Activated CD8-positive, alpha-beta memory T cell treated with anti-CD3 and anti-CD28 coated beads for 48 hours (primary cell): ENCODE data around the gene ERBB4.

ENCODE experiments used
- DNase-seq, 3 experiments: peaks; one replicate each; pipeline ENCODE4 v3.0.0-alpha.2; 2020; ENCODE audit warnings: low read depth in 2 of 3, low spot score in 2 of 3

The ERBB4 gene

DNA sequence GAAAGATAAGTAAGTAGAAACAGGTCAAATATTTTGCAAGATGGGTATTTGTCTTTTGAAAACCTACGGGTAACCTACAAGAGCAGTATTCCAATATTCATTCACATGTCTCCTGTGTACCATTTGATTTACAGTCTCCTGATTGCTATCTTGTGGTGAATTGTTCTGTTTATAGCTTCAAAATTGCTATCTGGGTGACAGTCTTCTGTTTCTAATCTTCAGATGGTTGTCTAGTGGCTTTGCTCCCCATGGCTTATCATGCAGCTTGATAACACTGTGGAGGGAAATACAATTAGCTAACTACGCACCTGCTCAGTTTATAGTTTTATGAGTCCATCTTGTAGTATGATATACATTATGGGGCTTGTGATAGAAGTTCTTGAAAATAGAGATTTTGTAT is 1165.4 kb downstream of the ERBB4 start:
- no peak for DNase-seq

DNA sequence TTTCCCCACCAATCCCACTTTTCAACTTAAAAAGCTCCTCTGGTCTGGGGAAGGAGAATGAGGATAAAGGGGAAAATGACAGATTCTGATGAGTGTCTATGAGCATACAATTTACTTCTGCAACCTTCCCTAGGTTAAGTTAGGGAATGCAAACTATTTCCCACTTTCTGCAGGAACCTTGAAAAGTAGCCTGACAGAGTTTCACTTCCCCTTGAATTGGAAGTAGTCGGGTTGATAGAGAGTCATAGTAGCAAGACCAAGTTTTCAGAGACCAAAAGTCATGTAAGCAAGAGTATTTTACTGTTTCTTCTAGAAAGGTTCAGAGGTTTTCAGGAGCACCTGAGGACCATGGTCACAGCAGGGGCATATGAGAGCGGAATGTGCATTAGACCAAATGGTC is 1167.1 kb downstream of the ERBB4 start:
- DNase-seq: no peak

DNA sequence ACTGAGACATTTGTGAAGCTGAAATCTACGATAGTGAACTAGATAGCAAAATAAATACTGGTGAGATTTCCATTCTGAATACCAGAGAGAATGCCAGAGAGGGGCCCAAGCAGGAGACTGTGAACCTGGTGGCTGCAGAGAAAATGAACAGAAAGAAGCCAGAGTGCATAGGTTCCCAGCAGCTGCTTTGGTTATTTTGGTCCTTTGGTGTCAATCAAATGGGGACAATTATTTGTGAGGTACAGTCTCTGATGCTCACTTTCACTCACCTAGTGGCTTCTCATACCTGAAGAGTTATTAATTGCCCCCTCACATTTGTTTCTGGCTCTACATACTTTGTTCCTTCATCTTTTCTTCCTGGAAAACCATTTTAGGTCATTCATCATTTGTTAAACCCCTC is 1170.1 kb downstream of the ERBB4 start:
- no peak for DNase-seq

DNA sequence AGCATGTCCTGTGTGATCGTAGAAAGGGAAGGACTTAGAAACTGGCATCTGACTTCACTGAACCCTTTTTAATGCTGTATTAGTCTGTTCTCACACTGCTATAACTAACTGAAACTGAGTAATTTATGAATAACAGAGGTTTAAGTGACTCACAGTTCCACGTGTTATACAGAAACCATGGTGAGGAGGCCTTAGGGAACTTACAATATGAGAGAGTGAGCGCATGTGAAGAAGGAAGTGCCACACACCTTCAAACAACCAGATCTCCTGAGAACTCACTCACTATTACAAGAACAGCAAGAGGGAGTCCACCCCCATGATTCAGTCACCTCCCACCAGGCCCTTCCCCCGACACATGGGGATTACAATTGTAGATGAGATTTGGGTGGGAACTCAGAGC is 1170.9 kb downstream of the ERBB4 start:
- DNase-seq: no peak

DNA sequence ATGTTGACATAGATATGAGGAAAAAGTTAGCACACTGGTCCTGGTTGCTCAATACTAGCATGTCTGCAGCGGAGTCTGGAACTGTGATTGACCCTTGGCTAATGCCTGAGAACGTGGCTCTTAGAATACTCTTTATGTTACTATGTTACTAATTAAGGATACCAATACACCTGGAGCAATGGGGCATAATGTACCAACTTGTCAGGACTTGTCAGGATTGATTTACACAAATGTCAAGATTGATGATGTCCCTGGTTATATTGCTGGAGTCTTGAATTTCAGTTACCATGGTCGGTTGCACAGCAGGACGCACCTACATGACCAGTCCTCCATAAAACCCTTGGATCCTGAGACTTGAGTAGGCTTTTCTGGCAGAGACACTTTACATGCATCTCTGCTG is 1171.3 kb downstream of the ERBB4 start:
- no peak for DNase-seq

DNA sequence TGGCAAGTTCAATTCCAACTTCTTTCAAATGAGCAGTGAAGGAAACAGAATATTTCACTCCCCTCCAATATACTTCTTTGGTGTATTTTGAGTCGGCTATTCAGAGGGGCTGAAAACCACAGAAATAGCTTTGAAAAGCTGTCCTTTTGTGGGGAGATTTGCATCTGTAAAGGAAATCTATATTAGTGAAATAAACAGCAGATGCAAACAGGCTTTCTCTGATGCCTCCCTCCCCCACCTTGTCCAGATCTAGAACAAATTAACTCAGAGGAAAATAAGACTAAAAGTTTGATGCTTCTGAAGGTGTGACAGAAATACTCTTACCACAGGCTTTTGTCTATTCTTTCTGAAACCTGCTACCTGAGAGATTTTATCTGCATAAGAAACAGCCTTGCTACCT is 1173.7 kb downstream of the ERBB4 start:
- no peak for DNase-seq

DNA sequence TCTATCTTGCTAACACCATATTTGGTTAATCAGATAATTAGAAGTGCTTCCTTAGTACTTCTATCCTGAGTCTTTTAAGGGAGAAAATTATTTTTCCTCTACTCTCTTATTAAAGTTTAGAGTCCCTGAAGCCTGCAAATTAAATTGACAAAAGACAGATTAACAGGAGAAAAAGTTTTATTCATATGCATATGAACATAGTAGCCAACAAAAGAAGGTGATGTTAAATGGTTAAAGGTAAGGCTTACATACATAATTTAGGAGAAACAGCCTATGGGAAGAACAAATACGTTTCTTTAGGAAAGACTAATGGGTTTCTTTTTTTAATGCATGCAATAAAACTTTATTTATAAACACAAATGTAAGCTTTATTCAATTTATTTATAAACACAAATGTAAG is 1177.2 kb downstream of the ERBB4 start:
- DNase-seq: no peak

DNA sequence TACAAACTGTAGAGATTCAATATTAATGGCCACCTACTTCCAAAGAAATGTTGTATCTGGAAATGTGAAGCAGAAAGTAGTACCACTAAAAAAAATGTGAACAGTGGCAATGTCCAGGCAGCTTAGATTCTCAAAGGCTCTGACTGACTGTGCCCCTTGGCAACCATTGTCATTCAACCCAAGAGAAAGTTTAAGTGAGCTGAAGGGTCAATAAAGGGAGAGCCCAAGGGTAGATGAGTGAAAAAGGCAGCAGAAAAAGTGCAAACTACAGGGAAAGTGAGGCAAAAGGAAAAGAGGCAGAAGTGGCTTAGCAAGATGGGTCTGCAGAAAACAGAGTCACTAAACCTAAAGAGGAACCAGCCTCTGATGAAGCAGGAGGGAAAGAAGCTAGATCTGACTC is 1179.3 kb downstream of the ERBB4 start:
- no peak for DNase-seq

DNA sequence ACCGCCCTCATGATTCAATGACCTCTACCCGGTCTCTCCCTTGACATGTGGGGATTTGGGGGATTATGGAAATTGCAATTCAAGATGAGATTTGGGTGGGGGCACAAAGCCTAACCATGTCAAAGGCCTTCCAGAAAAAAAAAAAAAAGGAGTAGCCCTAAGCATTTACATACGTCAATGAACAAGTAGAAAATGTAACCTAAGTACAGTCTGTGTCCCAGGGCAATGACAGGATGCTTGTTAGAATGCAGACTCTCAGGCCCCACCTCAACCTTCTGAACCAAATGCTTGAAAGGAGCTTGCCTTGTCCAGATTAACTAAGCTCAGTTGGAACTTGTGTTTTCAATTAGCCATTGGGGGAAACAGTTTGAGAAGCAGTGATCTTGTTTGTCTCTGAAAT is 1180.1 kb downstream of the ERBB4 start:
- DNase-seq: no peak

DNA sequence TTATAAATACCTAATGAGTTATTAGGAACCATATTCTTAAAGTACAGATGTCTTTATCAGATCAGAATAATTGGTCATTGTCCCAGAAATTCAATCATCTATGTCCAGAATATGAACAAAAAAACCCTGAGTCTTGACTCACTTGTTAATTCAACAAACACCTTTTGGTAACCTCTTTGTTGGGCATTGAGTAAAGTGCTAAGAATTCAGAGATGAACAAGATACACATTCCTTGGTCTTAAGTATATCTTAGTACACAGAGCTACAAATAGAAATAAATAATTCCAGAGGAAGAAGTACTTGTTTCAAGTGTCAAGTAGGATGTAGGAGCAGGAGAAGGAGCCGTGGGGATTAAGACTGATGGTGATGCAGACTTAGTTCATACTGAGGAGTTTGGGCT is 1184.1 kb downstream of the ERBB4 start:
- DNase-seq: no peak

DNA sequence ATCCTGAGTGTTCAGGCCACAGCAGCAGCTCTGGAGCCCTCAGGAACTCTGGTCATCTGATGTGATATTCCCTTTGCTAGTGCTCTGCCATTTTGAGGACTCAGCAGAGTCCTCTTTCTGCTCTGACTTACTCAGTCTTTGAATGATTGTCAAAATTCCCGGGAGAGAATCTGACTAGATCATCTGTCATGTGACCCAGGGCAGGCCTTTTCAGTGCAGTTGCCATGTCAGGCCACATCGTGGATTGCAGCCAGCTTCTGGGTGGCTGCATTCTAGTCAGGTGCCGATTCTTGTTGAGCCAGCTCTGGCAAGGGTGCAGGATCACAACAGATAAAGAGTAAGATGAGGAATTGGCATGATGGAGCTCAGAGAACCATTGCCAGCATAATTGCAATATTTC is 1186.6 kb downstream of the ERBB4 start:
- DNase-seq: no peak

DNA sequence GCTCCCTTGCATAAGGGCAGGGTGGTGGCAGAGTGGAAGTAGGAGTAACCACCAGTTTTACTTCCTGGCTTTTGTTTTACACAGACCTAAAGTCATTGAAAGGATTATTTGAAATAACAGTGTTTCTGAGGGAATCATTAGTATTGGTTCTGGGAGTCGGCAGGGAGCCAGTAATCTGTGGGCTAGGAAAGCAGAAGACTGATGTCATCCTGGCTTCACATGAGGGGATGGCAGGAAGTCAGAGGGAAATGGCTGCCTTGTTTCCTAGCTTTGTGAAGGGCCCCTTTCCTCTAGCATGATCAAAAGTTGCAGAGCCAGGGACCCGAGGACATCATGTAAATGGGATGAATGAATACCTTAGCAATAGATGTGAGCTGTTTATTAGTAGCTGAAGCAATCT is 1189.6 kb downstream of the ERBB4 start:
- no peak for DNase-seq

DNA sequence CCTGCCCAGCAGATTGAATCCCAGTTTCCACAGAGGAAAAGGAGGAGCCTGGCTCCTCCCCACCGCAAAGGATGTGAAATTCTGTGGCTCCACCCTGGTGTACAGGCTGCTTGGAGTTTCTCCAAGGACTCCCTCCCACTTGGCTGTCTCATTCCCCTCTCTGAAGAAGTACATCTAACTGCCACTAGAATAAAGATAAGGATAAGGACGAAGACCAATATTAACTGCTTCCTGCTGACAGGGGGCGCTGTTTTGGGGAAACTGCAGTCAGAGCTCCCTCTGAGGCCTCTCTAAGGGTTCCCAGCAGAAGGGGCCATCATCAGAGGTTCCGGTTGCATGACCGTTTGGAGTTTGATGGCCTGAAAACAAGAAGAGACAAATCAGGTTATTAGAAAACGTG is 1191.3 kb downstream of the ERBB4 start:
- DNase-seq: no peak

DNA sequence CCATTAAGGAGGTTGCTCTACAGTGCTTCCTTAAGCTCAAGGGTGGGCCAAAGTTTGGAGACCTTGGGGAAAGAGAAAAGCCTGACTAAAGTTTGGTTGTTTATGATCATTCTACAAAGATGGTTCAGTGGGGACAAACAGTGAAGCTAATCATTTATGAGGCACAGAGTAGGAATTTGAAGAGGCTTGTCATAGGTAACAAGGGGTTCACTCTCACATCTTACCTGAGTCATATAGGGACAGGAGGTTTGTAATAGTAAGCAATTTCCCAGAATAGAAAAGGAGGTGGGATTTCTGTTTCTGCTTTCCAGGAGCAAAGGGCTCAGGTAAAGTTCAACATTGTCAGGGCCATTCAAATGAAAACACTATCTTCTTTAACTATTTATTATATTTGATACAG is 1194.3 kb downstream of the ERBB4 start:
- no peak for DNase-seq

DNA sequence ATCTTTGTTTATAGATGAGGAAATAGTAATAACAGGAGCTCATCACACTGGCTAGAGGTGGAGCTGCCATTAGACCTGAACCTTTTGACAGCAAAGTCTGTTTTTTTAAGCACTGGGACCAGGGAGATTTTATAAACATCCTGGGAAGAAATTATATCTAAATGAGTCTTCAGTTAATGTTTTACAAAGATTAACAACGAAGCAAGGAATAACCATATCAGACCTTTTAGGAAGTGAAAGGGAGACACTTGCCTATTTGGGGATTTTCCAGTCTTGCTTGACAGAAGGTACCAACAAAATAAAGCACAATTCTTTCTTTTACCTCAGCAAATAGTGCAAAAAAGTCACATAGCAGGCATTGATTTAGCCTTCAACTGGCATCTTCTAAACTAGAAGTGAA is 1205.2 kb downstream of the ERBB4 start:
- DNase-seq: no peak

DNA sequence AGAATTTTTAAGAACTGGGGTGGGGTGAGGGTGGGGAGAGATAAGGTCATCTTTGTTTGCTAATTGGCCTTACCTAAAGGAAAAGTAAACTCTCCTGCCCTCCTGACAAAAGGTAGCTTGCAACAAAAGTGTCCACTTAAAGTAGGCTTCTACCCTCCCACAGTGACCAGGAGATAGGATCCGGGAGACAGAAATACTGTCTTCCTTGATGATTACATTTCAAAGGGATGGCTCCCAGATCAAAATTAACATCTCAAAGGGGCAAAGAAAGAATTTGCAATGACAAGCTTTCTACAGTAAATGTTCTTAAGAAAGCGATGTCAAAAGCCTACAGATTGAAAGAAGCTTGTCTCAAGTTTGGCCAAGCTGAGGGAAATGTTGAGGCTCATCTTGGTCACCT is 1206.9 kb downstream of the ERBB4 start:
- DNase-seq: no peak

DNA sequence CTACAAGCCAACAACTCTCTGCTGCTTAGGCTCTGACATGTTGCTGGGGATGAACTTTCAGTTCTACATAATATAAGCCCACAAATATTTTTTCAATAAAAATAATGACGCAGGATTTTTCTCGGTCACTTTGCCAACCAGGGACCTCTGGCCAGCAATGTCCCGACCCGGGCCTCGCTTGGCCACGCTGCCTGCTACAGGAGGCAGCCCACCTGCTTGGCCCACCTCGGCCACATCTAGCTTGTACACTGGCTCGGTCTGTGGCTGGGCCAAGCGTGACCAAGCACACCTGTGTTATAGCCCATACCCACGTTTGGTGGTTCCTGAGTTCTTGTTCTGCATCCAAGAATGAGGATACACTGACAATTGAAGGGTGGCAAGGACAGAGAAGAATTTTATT is 1208.7 kb downstream of the ERBB4 start:
- no peak for DNase-seq

DNA sequence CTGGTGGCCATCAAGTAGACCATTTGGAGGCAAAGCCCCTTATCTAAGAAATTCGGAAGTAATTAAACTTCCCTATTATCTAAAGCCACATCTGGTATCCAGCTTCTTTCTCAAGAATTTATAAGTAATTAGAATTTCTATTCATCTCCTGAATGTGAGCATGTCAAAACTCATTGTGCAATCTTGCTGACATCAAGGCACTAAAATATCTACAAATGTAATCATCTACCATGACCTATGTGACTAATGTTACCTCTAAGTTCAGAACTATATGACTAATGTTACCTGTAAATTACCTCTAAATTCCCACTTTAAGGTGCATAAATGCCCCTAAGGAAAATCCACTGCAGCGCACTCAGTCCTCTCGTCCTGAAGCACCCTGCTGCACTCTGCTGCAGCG is 1209.2 kb downstream of the ERBB4 start:
- DNase-seq: no peak

DNA sequence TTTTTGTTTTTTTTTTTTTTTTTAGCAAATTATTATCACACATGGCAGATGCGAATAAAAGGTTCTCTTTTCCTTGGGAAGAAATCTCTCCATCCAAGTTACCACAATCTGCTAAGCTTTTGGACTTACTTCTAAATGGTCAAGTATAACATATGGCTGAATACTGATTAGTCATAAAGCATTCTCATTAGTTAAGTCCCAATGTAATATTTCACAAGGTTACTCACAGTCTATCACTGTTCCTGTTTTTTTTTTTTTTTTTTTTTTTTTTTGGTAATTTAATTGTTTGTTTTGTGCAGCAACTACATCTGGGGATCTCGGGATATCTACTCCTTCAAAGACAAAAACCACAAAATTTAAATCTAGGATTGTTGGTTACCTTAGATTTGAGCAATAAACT is 1210.5 kb downstream of the ERBB4 start:
- no peak for DNase-seq
